ENCODE results near the gene UBN1.

Gene UBN1

DNA sequence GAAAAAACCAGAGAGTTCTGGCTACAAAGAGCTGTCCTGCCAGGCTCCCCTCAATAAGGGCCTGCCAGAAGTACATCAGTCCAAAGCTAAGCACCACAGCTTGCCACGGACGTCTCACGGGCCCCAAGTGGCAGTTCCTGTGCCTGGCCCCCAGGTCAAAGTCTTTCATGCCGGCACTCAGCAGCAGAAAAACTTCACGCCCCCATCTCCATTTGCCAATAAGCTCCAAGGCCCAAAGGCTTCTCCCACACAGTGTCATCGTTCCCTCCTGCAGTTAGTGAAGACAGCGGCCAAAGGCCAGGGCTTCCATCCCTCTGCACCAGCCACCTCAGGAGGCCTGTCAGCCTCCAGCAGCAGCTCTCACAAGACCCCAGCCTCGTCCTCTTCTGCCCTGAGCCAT, 27.4 kb downstream of the UBN1 start:
- Histone ChIP-seq H2AFZ (ENCODE audit: low read depth, low read length, severe bottlenecking) (no peak overlapping the region), H3K9ac (ENCODE audit: low read length) (no peak overlapping the region), H3K4me2 (ENCODE audit: low read depth, low read length, poor library complexity, severe bottlenecking) (no peak overlapping the region), H3K79me2 (ENCODE audit: insufficient read depth, low read length) (no peaks in the 10 kb centered on the region; the same call in 1 of the 2 replicates), H3K36me3 (ENCODE audit: low read length) (peaks cover 4% of the 10 kb centered on the region; the same call in 1 of the 2 replicates), H4K20me1 (ENCODE audit: low read depth, low read length) (no peaks in the 10 kb centered on the region), H3K27ac (ENCODE audit: low read depth, low read length) (no peak overlapping the region), H3K4me3 (ENCODE audit: insufficient read depth, low read length, poor library complexity, severe bottlenecking) (no peak overlapping the region), H3F3A (ENCODE audit: insufficient read depth) (no peaks in the 10 kb centered on the region), H3K27me3 (ENCODE audit: low read length) (no peaks in the 10 kb centered on the region), H3K9me3 (ENCODE audit: insufficient read depth, low read length) (no peaks in the 10 kb centered on the region), H3K9me2 (replicated peaks; ENCODE audit: insufficient read depth, low read length) (no peaks in the 10 kb centered on the region)
- TF ChIP-seq CTCF (IDR thresholded peaks at IDR 0.05; ENCODE audit: insufficient read depth, low read length, poor library complexity, severe bottlenecking) = no peak
- no peak for TF ChIP-seq EZH2phosphoT487 (conservative IDR thresholded peaks at IDR 0.05; ENCODE audit: low read length)

DNA sequence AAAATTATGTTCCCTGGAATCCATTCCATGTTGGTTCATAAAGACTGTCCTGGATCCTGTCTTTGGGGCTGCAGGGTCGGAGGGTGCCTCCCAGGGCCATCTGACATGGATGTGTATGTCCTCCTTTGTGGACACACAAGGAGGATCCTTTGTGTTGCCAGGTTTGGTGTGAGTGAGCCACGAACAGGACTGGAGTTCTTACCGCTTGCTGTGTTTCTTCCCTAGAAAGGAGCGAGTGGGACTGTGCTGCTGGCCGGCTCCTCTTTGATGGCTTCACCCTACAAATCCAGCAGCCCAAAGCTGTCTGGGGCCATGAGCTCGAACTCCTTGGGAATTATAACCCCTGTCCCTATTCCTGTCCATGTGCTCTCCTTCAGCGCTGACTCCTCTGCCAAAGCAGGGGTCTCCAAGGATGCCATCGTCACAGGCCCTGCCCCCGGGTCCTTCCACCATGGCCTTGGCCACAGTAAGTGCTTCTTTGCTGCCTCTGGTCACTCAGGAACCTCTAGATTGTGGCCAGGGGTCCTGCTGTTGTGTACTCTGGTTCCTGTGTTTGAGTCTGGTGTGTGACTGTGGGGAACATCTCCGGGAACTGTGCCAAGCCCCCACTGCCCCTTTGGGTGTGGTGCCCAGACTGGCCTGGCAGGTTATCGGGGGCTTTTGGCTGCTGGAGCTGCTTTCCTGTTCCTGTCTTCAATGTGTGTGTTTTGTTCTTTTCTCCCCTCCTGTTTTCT, 29.5 kb downstream of the UBN1 start:
- Histone ChIP-seq H2AFZ (ENCODE audit: low read depth, low read length, severe bottlenecking) (no peak overlapping the region), H3F3A (ENCODE audit: insufficient read depth) (no peaks in the 10 kb centered on the region), H3K4me3 (ENCODE audit: insufficient read depth, low read length, poor library complexity, severe bottlenecking) (no peak overlapping the region), H3K4me2 (ENCODE audit: low read depth, low read length, poor library complexity, severe bottlenecking) (no peak overlapping the region), H3K9ac (ENCODE audit: low read length) (no peak overlapping the region), H3K9me2 (replicated peaks; ENCODE audit: insufficient read depth, low read length) (no peaks in the 10 kb centered on the region), H3K36me3 (ENCODE audit: low read length) (0 out of 2 replicates have a peak, but pooled peaks cover 8% of the 10 kb centered on the region), H3K79me2 (ENCODE audit: insufficient read depth, low read length) (no peaks in the 10 kb centered on the region), H3K9me3 (ENCODE audit: insufficient read depth, low read length) (no peaks in the 10 kb centered on the region), H4K20me1 (ENCODE audit: low read depth, low read length) (no peaks in the 10 kb centered on the region), H3K27me3 (ENCODE audit: low read length) (no peaks in the 10 kb centered on the region), H3K27ac (ENCODE audit: low read depth, low read length) (no peak overlapping the region)
- no peak for TF ChIP-seq EZH2phosphoT487 (conservative IDR thresholded peaks at IDR 0.05; ENCODE audit: low read length)
- no peak for TF ChIP-seq CTCF (IDR thresholded peaks at IDR 0.05; ENCODE audit: insufficient read depth, low read length, poor library complexity, severe bottlenecking)

GRCh38 chr16:4877380-4877685, 30.1 kb downstream of the UBN1 start:
- H3K36me3 ChIP-seq (ENCODE audit: low read length) = 0 out of 2 replicates have a peak, but pooled peaks cover 8% of the 10 kb centered on the region

More at GRCh38 chr16:4877380-4877685, 30.1 kb downstream of the UBN1 start:
- Histone ChIP-seq H3K9me3 (ENCODE audit: insufficient read depth, low read length) (no peaks in the 10 kb centered on the region), H3K79me2 (ENCODE audit: insufficient read depth, low read length) (no peaks in the 10 kb centered on the region), H3K4me2 (ENCODE audit: low read depth, low read length, poor library complexity, severe bottlenecking) (no peak overlapping the region), H2AFZ (ENCODE audit: low read depth, low read length, severe bottlenecking) (no peak overlapping the region), H4K20me1 (ENCODE audit: low read depth, low read length) (no peaks in the 10 kb centered on the region), H3K27me3 (ENCODE audit: low read length) (no peaks in the 10 kb centered on the region), H3K4me3 (ENCODE audit: insufficient read depth, low read length, poor library complexity, severe bottlenecking) (no peak overlapping the region), H3K27ac (ENCODE audit: low read depth, low read length) (no peak overlapping the region), H3F3A (ENCODE audit: insufficient read depth) (no peaks in the 10 kb centered on the region), H3K9ac (ENCODE audit: low read length) (no peak overlapping the region), H3K9me2 (replicated peaks; ENCODE audit: insufficient read depth, low read length) (no peaks in the 10 kb centered on the region)
- TF ChIP-seq CTCF (IDR thresholded peaks at IDR 0.05; ENCODE audit: insufficient read depth, low read length, poor library complexity, severe bottlenecking) (no peak), EZH2phosphoT487 (conservative IDR thresholded peaks at IDR 0.05; ENCODE audit: low read length) (no peak)

Data from SU-DHL-6 (cell line).